ENCODE data around the gene FNDC3B.

GRCh38 chr3:172039436-172040077, at the start of gene FNDC3B:
- no peak for TF ChIP-seq CTCF (conservative IDR thresholded peaks at IDR 0.05; ENCODE audit: low read length)
- no peak for TF ChIP-seq EZH2phosphoT487 (IDR thresholded peaks at IDR 0.05; ENCODE audit: borderline replicate concordance)

Data from Loucy (cell line).